ENCODE results near the gene KCTD13.

DNA sequence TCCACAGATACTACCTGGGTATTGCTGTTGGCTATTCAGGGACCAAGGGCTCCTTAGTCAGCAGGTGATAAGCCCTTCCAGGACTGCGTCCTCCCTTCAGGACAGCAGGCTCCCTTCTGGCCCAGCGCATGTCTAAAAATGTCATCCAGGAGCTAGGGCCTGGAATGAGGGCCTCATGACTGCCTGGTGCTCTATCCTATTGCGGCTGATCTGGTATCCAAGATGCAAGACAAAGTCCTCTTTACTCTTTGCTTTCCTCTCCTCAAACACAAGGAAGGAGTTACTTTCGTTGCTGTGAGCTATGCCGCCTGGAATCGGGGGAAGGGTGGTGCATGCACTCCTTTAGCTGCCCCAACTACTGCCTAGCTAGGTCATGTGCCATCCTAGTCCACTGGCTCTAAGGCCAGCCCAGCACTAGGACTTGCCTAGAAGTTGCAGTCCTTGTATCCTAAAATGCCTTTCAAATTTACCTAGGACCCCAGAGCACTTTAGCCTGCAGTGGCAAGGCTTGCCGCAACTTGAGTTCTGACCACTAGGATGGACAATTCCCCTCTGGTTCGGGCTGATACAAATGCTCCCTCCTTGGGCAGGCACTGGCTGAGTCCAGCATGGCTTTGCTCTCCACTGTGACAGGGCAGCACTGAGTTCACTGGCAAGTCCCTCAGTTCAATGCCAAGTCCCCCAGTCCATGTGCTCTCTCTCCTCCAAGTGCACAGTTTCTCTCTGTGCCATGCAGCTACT lies 25.8 kb upstream of the KCTD13 start:
- TF ChIP-seq, protein P1, sequence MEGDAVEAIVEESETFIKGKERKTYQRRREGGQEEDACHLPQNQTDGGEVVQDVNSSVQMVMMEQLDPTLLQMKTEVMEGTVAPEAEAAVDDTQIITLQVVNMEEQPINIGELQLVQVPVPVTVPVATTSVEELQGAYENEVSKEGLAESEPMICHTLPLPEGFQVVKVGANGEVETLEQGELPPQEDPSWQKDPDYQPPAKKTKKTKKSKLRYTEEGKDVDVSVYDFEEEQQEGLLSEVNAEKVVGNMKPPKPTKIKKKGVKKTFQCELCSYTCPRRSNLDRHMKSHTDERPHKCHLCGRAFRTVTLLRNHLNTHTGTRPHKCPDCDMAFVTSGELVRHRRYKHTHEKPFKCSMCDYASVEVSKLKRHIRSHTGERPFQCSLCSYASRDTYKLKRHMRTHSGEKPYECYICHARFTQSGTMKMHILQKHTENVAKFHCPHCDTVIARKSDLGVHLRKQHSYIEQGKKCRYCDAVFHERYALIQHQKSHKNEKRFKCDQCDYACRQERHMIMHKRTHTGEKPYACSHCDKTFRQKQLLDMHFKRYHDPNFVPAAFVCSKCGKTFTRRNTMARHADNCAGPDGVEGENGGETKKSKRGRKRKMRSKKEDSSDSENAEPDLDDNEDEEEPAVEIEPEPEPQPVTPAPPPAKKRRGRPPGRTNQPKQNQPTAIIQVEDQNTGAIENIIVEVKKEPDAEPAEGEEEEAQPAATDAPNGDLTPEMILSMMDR (IDR thresholded peaks at IDR 0.05), result no peak
- no peak for TF ChIP-seq POLR2A (IDR thresholded peaks at IDR 0.05)
- no peak for TF ChIP-seq POLR2AphosphoS5 (IDR thresholded peaks at IDR 0.05)
